Parathyroid adenoma (tissue), 2 donors: ENCODE data around the gene USP17L24.
"Not testable (repeated sequence)": the region's sequence is repeated elsewhere in the genome, so short reads cannot be mapped to it uniquely, and the experiment has no call there.

Source experiments
- H2AFZ ChIP-seq: fragments of 300-600 bp; sonication (generic); one replicate; pipeline ENCODE4 v1.7.0; 2017; ENCODE audit warnings: antibody characterized with exemption, mild to moderate bottlenecking
- H3K27ac ChIP-seq: fragments of 300-600 bp; sonication (generic); one replicate; pipeline ENCODE4 v1.7.0; 2017
- H3K27me3 ChIP-seq: fragments of 300-600 bp; sonication (generic); one replicate; pipeline ENCODE4 v1.7.0; 2017; ENCODE audit warnings: low read length; ENCODE audit not compliant: control insufficient read depth, insufficient read depth
- H3K36me3 ChIP-seq: fragments of 300-600 bp; sonication (generic); one replicate; pipeline ENCODE4 v1.7.0; 2017; ENCODE audit warnings: low read length; ENCODE audit not compliant: control insufficient read depth, insufficient read depth
- H3K4me1 ChIP-seq: fragments of 300-600 bp; sonication (generic); one replicate; pipeline ENCODE4 v1.7.0; 2017; ENCODE audit warnings: control low read depth
- H3K4me2 ChIP-seq: fragments of 300-600 bp; sonication (generic); one replicate; pipeline ENCODE4 v1.7.0; 2017; ENCODE audit warnings: low read length
- H3K4me3 ChIP-seq: fragments of 300-600 bp; sonication (generic); one replicate; pipeline ENCODE4 v1.7.0; 2017; ENCODE audit warnings: low read depth, low read length
- H3K79me2 ChIP-seq: fragments of 300-600 bp; sonication (generic); one replicate; pipeline ENCODE4 v1.7.0; 2017; ENCODE audit warnings: control low read depth
- H3K9ac ChIP-seq: fragments of 300-600 bp; sonication (generic); one replicate; pipeline ENCODE4 v1.7.0; 2017; ENCODE audit warnings: mild to moderate bottlenecking
- H3K9me3 ChIP-seq: fragments of 300-600 bp; sonication (generic); one replicate; pipeline ENCODE4 v1.7.0; 2017; ENCODE audit warnings: low read length; ENCODE audit not compliant: control insufficient read depth
- donor health status: primary hyperparathyroidism.

Gene USP17L24, protein sequence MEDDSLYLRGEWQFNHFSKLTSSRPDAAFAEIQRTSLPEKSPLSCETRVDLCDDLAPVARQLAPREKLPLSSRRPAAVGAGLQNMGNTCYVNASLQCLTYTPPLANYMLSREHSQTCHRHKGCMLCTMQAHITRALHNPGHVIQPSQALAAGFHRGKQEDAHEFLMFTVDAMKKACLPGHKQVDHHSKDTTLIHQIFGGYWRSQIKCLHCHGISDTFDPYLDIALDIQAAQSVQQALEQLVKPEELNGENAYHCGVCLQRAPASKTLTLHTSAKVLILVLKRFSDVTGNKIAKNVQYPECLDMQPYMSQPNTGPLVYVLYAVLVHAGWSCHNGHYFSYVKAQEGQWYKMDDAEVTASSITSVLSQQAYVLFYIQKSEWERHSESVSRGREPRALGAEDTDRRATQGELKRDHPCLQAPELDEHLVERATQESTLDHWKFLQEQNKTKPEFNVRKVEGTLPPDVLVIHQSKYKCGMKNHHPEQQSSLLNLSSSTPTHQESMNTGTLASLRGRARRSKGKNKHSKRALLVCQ

DNA sequence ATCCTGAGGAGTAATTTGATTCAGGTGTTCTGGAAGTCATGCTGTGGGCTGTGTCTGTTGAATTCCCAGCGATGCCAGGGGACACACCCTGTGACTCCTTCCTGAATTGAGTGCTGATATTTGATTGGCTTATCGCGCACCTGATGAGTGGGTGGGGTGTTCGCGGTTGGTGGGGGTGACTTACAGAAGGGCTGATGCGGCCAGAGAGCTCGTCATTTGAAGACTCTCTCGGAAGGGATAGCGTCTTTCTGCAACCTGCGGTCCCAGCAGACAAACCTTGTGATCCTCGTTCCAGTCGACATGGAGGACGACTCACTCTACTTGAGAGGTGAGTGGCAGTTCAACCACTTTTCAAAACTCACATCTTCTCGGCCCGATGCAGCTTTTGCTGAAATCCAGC is at the start of gene USP17L24:
USP17L24 (plus strand) TSS at position 301 of the 400 bp plus-strand sequence; CDS start at position 301, 0 bp downstream.
- not testable (repeated sequence) for H3K9ac ChIP-seq, H3K9me3 ChIP-seq, H3K27me3 ChIP-seq, H3K79me2 ChIP-seq, H3K36me3 ChIP-seq, H3K4me2 ChIP-seq, H3K4me3 ChIP-seq, H3K27ac ChIP-seq, H3K4me1 ChIP-seq, H2AFZ ChIP-seq

DNA sequence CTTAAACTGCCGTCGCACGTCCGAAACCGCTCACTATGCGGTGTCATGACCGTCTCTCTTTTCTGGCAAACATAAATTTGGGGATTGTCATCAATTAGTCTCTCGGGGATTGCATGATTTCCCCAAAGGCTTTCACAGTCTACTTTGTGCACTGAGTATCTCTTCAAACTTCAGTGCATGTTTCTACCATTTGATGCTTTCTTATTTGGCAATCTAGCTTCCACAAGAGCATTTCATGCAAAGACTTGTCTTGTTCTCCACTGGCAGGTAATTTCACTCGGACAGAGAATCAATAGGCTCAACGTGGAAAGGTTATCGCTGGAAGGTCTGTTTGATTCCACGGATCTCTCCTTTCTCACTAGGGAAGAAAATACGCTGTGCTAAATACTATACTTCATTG is 774 bp upstream of the USP17L24 start:
- H3K4me3 ChIP-seq, H3K4me2 ChIP-seq, H3K36me3 ChIP-seq, H3K9ac ChIP-seq, H3K79me2 ChIP-seq, H3K4me1 ChIP-seq, H3K27ac ChIP-seq, H3K27me3 ChIP-seq, H2AFZ ChIP-seq, H3K9me3 ChIP-seq: not testable (repeated sequence)

- H3K4me1 ChIP-seq, H3K9me3 ChIP-seq, H3K9ac ChIP-seq, H3K4me2 ChIP-seq, H2AFZ ChIP-seq, H3K27me3 ChIP-seq, H3K79me2 ChIP-seq, H3K36me3 ChIP-seq, H3K27ac ChIP-seq, H3K4me3 ChIP-seq: not testable (repeated sequence)
These were observed 4.6 kb downstream of the USP17L24 start, which contains the start of gene USP17L25 for GRCh38 chr4:9329611-9330010. Gene USP17L25, plus strand, starts transcription at chr4:9329911. Its CDS starts 0 bp downstream, at chr4:9329911.

- not testable (repeated sequence) for H2AFZ ChIP-seq, H3K9ac ChIP-seq, H3K4me2 ChIP-seq, H3K79me2 ChIP-seq, H3K36me3 ChIP-seq, H3K27me3 ChIP-seq, H3K4me1 ChIP-seq, H3K4me3 ChIP-seq, H3K27ac ChIP-seq, H3K9me3 ChIP-seq
These were observed 9.4 kb downstream of the USP17L24 start, which contains the start of gene USP17L26 for GRCh38 chr4:9334358-9334757. Gene USP17L26, plus strand, starts transcription at chr4:9334658. Its CDS starts 0 bp downstream, at chr4:9334658.

DNA sequence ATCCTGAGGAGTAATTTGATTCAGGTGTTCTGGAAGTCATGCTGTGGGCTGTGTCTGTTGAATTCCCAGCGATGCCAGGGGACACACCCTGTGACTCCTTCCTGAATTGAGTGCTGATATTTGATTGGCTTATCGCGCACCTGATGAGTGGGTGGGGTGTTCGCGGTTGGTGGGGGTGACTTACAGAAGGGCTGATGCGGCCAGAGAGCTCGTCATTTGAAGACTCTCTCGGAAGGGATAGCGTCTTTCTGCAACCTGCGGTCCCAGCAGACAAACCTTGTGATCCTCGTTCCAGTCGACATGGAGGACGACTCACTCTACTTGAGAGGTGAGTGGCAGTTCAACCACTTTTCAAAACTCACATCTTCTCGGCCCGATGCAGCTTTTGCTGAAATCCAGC is 14.1 kb downstream of the USP17L24 start, which contains the start of gene USP17L5:
USP17L5 (plus strand) TSS at position 301 of the 400 bp plus-strand sequence; CDS start at position 301, 0 bp downstream.
- not testable (repeated sequence) for H3K27ac ChIP-seq

GRCh38 chr4:9343848-9344247 is 18.9 kb downstream of the USP17L24 start, which contains the start of gene USP17L27:
Gene USP17L27, plus strand, starts transcription at chr4:9344148. Its CDS starts 0 bp downstream, at chr4:9344148.
- H2AFZ ChIP-seq, H3K4me1 ChIP-seq, H3K4me3 ChIP-seq, H3K36me3 ChIP-seq, H3K27me3 ChIP-seq, H3K27ac ChIP-seq, H3K9me3 ChIP-seq, H3K9ac ChIP-seq, H3K79me2 ChIP-seq, H3K4me2 ChIP-seq: not testable (repeated sequence)

More for the DNA sequence above, 14.1 kb downstream of the USP17L24 start, which contains the start of gene USP17L5:
- not testable (repeated sequence) for H2AFZ ChIP-seq, H3K27me3 ChIP-seq, H3K79me2 ChIP-seq, H3K9ac ChIP-seq, H3K4me1 ChIP-seq, H3K4me2 ChIP-seq, H3K36me3 ChIP-seq, H3K4me3 ChIP-seq, H3K9me3 ChIP-seq

- H3K27me3 ChIP-seq, H3K9ac ChIP-seq, H3K27ac ChIP-seq, H3K4me3 ChIP-seq, H3K36me3 ChIP-seq, H3K9me3 ChIP-seq, H3K79me2 ChIP-seq, H3K4me1 ChIP-seq, H2AFZ ChIP-seq, H3K4me2 ChIP-seq: not testable (repeated sequence)
These were observed 23.6 kb downstream of the USP17L24 start, which contains the start of gene USP17L28 for GRCh38 chr4:9348593-9348992. Gene USP17L28, plus strand, starts transcription at chr4:9348893. Its CDS starts 0 bp downstream, at chr4:9348893.

- not testable (repeated sequence) for H3K4me2 ChIP-seq, H3K9me3 ChIP-seq, H3K4me1 ChIP-seq, H3K36me3 ChIP-seq, H3K9ac ChIP-seq, H2AFZ ChIP-seq, H3K27me3 ChIP-seq, H3K79me2 ChIP-seq, H3K27ac ChIP-seq, H3K4me3 ChIP-seq
These were observed 25.9 kb downstream of the USP17L24 start for GRCh38 chr4:9350866-9351265.

- H3K9ac ChIP-seq, H3K4me2 ChIP-seq, H3K27me3 ChIP-seq, H3K36me3 ChIP-seq, H3K4me1 ChIP-seq, H3K9me3 ChIP-seq, H3K4me3 ChIP-seq, H3K79me2 ChIP-seq, H3K27ac ChIP-seq, H2AFZ ChIP-seq: not testable (repeated sequence)
These were observed 28.4 kb downstream of the USP17L24 start, which contains the start of gene USP17L29 for GRCh38 chr4:9353338-9353737. Gene USP17L29, plus strand, starts transcription at chr4:9353638. Its CDS starts 0 bp downstream, at chr4:9353638.

DNA sequence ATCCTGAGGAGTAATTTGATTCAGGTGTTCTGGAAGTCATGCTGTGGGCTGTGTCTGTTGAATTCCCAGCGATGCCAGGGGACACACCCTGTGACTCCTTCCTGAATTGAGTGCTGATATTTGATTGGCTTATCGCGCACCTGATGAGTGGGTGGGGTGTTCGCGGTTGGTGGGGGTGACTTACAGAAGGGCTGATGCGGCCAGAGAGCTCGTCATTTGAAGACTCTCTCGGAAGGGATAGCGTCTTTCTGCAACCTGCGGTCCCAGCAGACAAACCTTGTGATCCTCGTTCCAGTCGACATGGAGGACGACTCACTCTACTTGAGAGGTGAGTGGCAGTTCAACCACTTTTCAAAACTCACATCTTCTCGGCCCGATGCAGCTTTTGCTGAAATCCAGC is 37.9 kb downstream of the USP17L24 start, which contains the start of gene USP17L30:
USP17L30 (plus strand) TSS at position 301 of the 400 bp plus-strand sequence; CDS start at position 301, 0 bp downstream.
- not testable (repeated sequence) for H3K36me3 ChIP-seq, H2AFZ ChIP-seq, H3K27me3 ChIP-seq, H3K9ac ChIP-seq, H3K9me3 ChIP-seq, H3K4me1 ChIP-seq, H3K4me2 ChIP-seq, H3K4me3 ChIP-seq, H3K79me2 ChIP-seq, H3K27ac ChIP-seq
